ENCODE data around the gene HSPA12B.
"Not testable (repeated sequence)": the region's sequence is repeated elsewhere in the genome, so short reads cannot be mapped to it uniquely, and the experiment has no call there.

Gene HSPA12B

GRCh38 chr20:3789201-3789600 lies 56.7 kb downstream of the HSPA12B start:
- DNase-seq = not testable (repeated sequence)

DNA sequence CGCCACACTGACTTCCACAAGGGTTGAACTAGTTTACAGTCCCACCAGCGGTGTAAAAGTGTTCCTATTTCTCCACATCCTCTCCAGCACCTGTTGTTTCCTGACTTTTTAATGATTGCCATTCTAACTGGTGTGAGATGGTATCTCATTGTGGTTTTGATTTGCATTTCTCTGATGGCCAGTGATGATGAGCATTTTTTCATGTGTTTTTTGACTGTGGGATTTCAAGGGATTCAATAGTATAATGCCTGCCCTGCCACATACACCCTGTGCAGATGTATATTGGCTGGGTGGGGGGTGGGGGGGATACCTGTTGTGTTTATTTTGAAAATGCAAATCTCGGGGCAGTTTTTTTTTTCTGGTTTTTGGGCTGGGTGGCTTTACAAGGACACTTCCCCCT lies 61.7 kb downstream of the HSPA12B start:
- DNase-seq = not testable (repeated sequence)

- DNase-seq = no peak
These were observed 62.4 kb downstream of the HSPA12B start for GRCh38 chr20:3794701-3795420.

- DNase-seq = peak; percentile 94
These were observed 63.3 kb downstream of the HSPA12B start, which contains the start of gene CDC25B for GRCh38 chr20:3795511-3796468. CDC25B (plus strand) TSS chr20:3796310; CDS start chr20:3796532, 222 bp downstream.

DNA sequence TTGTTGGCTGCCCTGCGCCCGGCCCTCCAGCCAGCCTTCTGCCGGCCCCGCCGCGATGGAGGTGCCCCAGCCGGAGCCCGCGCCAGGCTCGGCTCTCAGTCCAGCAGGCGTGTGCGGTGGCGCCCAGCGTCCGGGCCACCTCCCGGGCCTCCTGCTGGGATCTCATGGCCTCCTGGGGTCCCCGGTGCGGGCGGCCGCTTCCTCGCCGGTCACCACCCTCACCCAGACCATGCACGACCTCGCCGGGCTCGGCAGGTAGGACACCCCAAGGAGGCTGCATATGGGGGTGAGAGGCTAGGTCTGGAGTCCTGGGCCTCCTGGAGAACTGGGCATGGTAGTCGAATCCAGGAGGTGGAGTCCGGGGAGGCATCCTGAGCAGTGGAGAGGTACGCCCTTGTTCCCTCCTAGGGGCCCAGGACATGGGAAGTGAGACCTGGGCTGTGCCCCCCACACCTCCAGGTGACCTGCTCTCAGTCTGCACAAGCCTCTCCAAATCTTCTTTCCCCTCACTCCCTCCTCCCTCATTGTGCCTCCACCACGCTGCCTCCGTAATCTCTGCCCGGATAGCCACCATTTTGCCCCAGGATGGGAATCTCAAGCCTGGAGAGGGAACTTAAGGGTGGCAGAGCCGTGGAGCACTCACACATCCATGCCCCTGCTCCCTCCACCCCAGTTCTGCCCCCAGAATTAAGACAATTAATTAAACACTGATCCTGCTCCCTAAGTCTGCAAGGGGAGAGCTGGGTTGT lies 64.2 kb downstream of the HSPA12B start:
- DNase-seq = no peak

- no peak for DNase-seq
These were observed 64.7 kb downstream of the HSPA12B start for GRCh38 chr20:3797226-3797545.

DNA sequence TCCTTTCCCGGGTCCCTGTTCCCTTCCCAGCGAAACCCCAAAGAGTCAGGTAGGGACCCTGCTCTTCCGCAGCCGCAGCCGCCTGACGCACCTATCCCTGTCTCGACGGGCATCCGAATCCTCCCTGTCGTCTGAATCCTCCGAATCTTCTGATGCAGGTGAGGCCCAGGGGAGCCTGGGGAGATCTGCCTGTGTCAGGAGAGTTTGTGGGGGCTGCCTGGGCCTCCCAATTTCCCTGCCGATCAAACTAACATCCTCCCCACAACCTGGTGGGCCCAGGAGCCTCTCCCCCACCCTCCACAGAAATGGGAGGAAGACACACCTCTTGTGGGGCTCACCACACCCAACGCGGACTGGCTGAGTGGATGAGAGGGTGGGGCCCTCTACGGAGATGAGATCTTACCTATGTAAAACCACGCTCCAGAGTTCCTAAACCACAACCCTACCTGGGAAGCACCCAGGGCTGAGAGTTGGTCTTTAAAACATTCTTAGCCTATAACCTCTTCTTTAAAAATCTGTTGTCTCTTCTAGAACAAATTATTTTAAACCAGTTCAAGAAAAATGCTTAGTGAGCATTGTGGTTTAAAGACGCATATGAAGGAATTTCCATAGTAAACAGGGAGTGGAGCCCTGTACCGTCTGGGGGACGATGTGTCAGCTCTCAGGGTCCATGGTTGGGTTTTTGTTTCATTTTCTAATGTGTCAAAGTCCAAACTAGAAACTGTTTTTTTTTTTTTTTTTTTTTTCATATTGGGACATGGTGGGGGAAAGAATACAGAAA lies 65.3 kb downstream of the HSPA12B start:
- DNase-seq = peak; percentile 64

DNA sequence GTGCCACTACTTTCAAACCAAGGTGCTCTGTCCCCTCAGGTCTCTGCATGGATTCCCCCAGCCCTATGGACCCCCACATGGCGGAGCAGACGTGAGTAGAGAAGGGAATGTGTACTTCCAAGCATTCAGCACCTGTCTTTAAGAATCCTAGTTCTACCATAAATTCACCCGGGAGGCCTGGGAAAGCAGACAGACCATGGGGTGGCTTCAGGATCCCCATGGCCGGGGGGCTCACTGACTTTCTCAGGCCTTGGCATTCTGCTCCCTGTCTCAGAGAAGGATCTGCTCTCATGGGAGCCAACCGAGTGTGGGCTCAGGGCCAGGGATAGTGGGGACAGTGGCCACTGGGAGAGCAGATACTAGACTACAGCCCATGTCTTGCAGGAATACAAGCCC lies 65.9 kb downstream of the HSPA12B start:
- no peak for DNase-seq

DNA sequence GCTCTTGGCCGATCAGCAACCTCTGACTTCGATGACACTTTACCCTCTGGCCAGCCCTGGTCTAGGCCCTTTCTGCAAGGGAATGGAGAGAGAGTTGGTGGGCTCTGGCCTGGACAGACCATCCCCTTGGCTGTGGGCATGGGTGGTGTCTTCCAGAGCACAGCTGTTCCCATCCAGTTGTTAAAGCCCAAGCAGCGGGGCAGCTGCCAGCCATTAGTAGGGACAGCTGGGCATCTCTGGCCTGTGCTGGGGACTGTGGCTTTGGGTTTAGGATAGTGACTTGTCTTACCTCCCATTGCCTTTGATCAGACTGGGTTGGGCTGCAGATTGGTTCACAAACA lies 66.4 kb downstream of the HSPA12B start:
- no peak for DNase-seq

- no peak for DNase-seq
These were observed 67.9 kb downstream of the HSPA12B start for GRCh38 chr20:3800256-3800877.

- no peak for DNase-seq
These were observed 68.4 kb downstream of the HSPA12B start for GRCh38 chr20:3800878-3801260.

- DNase-seq = no peak
These were observed 68.8 kb downstream of the HSPA12B start for GRCh38 chr20:3801299-3801698.

GRCh38 chr20:3801846-3802245 lies 69.4 kb downstream of the HSPA12B start:
- no peak for DNase-seq

Measured in activated CD4-positive, alpha-beta T cell treated with anti-CD3 and anti-CD28 coated beads for 48 hours (primary cell).